Thyroid gland (tissue), 4 donors: ENCODE measurements around the gene DEPP1.

ENCODE experiments used
- POLR2A ChIP-seq, 2 donors: fragments of 450-650 bp; IDR thresholded peaks; one replicate each; pipeline ENCODE4 v1.6.1; 2017; ENCODE audit warnings: antibody characterized with exemption in 2 of 2, mild to moderate bottlenecking in 2 of 2, moderate library complexity in 1 of 2
- TF ChIP-seq, protein P1 (sequence below), 6 experiments: fragments of 200-600 bp in 3 of 6; fragments of 450-650 bp in 3 of 6; sonication (generic) in 3 of 6; IDR thresholded peaks; one replicate each; pipeline ENCODE4 v1.5.1; 2016 to 2019; ENCODE audit warnings: antibody characterized with exemption in 6 of 6, mild to moderate bottlenecking in 2 of 6, inconsistent platforms in 1 of 6, moderate library complexity in 1 of 6

DNA sequence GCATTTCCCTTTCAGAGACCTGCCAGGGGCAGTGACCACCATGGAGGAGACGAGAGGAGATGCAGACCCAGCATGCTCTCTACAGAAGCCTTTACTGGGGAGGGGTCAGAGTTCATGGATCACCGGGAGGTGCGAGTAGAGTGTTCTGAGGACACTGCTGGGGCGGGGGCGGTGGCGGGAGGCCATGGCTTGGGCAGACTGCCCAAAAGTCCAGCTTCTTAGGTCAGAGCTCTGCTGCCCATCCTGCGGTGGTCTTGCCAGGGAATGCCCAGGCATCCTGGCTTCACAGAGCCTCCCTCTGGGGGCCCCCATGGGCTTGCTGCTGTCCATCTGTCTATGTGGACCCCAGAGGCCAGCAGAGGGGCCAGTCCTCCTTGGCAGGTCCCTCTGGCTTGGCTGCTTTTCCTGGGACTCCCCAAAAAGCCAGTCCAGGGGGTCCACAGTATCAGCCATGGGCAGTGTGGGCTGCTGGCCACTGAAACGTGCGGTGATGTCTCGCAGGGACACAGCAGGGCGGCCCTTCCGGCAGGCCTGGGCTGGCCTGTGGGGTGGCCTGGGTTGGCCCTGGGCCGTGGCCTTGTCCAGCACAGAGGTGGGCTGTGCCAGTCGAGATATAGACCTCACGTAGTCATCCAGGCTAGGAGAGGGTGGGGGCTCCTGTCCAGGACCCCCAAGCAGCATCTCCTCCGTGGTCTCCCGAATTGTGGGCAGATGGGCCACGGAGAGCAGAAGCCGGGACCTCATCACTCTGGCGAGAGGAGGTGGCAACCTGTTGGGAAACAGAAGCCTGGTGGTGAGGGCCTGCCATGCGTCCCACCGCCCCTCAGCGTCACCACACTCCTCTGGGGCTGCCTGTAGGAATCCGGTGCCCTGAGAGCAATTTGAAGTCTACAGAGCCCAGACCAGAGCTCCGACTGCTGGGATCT lies 1.1 kb downstream of the DEPP1 start:
- TF ChIP-seq, protein P1, sequence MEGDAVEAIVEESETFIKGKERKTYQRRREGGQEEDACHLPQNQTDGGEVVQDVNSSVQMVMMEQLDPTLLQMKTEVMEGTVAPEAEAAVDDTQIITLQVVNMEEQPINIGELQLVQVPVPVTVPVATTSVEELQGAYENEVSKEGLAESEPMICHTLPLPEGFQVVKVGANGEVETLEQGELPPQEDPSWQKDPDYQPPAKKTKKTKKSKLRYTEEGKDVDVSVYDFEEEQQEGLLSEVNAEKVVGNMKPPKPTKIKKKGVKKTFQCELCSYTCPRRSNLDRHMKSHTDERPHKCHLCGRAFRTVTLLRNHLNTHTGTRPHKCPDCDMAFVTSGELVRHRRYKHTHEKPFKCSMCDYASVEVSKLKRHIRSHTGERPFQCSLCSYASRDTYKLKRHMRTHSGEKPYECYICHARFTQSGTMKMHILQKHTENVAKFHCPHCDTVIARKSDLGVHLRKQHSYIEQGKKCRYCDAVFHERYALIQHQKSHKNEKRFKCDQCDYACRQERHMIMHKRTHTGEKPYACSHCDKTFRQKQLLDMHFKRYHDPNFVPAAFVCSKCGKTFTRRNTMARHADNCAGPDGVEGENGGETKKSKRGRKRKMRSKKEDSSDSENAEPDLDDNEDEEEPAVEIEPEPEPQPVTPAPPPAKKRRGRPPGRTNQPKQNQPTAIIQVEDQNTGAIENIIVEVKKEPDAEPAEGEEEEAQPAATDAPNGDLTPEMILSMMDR (IDR thresholded peaks at IDR 0.05): no peak
- no peak for TF ChIP-seq POLR2A (IDR thresholded peaks at IDR 0.05)
